OCI-LY3 (cell line): ENCODE results near the gene C16orf89.

ENCODE experiments used
- CTCF ChIP-seq: fragments of 200-600, 300-600 bp; sonication (generic); IDR thresholded peaks from 2 replicates; pipeline ENCODE4 v1.5.1; 2014; ENCODE audit warnings: antibody characterized with exemption, low read length, low read depth
- EZH2phosphoT487 ChIP-seq: fragments of 200-600 bp; shearing (Covaris generic); IDR thresholded peaks from 2 replicates; pipeline ENCODE4 v1.6.1; 2018; ENCODE audit warnings: antibody characterized with exemption, mixed run types, low read depth

- no peak for TF ChIP-seq CTCF
- no peak for TF ChIP-seq EZH2phosphoT487
These were observed 29.3 kb downstream of the C16orf89 start for GRCh38 chr16:5036228-5037156.
